HCT116 (cell line): ENCODE measurements around the gene SLC25A43. TPM values are rescaled to one million over a fixed set of nuclear protein-coding genes. Genes with fewer than 3 reads are reported as not detected.

Experiments
- ATAC-seq: fragments of 200-7000 bp; cut with Tn5 transposase; 2 replicates; pipeline ENCODE4 v1.9.1; 2020; ENCODE audit warnings: mild to moderate bottlenecking, moderate library complexity
- BruUV-seq: library from RNA; stranded (reverse); fragments of 400-500 nt; replicated peaks from 2 replicates; lab custom pipeline; 2021; lab: Mats Ljungman, UMichigan
- CTCF ChIA-PET: fragments of 300-600 bp; sonication (Branson Sonifier 250); formaldehyde crosslinking; loops from one replicate; lab custom pipeline; 2021; ENCODE audit warnings: antibody characterized with exemption; lab: Charles Lee
- POLR2A ChIA-PET: fragments of 300-600, 350-600 bp; sonication (Branson Sonifier 250); formaldehyde crosslinking; loops from one replicate; lab custom pipeline; 2021; ENCODE audit warnings: antibody characterized with exemption; lab: Charles Lee
- RAD21 ChIA-PET, 2 experiments: fragments of 300-600 bp; sonication (Branson Sonifier 250); formaldehyde crosslinking; loops; one replicate each; lab custom pipeline; 2023; ENCODE audit warnings: low total read pairs in 2 of 2; ENCODE audit not compliant: uncharacterized antibody in 2 of 2, unreplicated experiment in 2 of 2, low non-redundant PET in 1 of 2; lab: Charles Lee
- DNase-seq: peaks from one replicate; pipeline ENCODE4 v3.0.0-alpha.2; 2010; ENCODE audit warnings: low read depth, low spot score
- H2AFZ ChIP-seq: fragments of 200-600 bp; shearing (Covaris generic), sonication (generic); 2 replicates; pipeline ENCODE4 v1.6.1; 2017; ENCODE audit warnings: low read depth, mixed run types, mixed read lengths, antibody characterized with exemption, low read length; ENCODE audit not compliant: poor library complexity, severe bottlenecking
- H3K27ac ChIP-seq: 2 replicates; pipeline ENCODE4 v1.5.1; 2012; ENCODE audit warnings: low read depth, low read length
- H3K27me3 ChIP-seq: fragments of 200-600 bp; sonication (generic); 2 replicates; pipeline ENCODE4 v1.6.1; 2016; ENCODE audit warnings: mixed run types, low read length, mixed read lengths; ENCODE audit not compliant: insufficient read depth
- H3K36me3 ChIP-seq, 2 experiments: fragments of 200-500 bp in 1 of 2; fragments of 200-600 bp in 1 of 2; sonication (Bioruptor generic) in 1 of 2; sonication (generic) in 1 of 2; 2 replicates each; pipeline versions ENCODE4 v1.5.1 to v1.6.1; 2014 to 2016; ENCODE audit warnings: low read length in 2 of 2, inconsistent platforms in 1 of 2, mixed read lengths in 1 of 2, mixed run types in 1 of 2; ENCODE audit not compliant: insufficient read depth in 2 of 2, control insufficient read depth in 1 of 2
- H3K4me1 ChIP-seq, 2 experiments: fragments of 200-600 bp in 1 of 2; sonication (generic) in 1 of 2; 2 replicates each; pipeline versions ENCODE4 v1.5.1 to v1.6.1; 2012 to 2017; ENCODE audit warnings: low read length in 2 of 2, inconsistent platforms in 1 of 2, mild to moderate bottlenecking in 1 of 2, mixed read lengths in 1 of 2, mixed run types in 1 of 2, moderate library complexity in 1 of 2; ENCODE audit not compliant: insufficient read depth in 2 of 2, control insufficient read depth in 1 of 2
- H3K4me2 ChIP-seq: fragments of 200-600 bp; sonication (generic); 2 replicates; pipeline ENCODE4 v1.6.1; 2017; ENCODE audit warnings: mixed run types, low read length, mixed read lengths
- H3K4me3 ChIP-seq, 2 experiments: fragments of 200-600 bp in 1 of 2; sonication (generic) in 1 of 2; replicated peaks in 1 of 2; 2 replicates each; pipeline ENCODE4 v1.5.1; 2011 to 2016; ENCODE audit warnings: low read length in 2 of 2, control low read depth in 1 of 2, low read depth in 1 of 2, mild to moderate bottlenecking in 1 of 2, mixed read lengths in 1 of 2, mixed run types in 1 of 2
- H3K79me2 ChIP-seq: fragments of 200-600 bp; sonication (generic); 2 replicates; pipeline ENCODE4 v1.6.1; 2017; ENCODE audit warnings: mild to moderate bottlenecking, mixed run types, low read length, moderate library complexity, mixed read lengths; ENCODE audit not compliant: insufficient read depth
- H3K9ac ChIP-seq: fragments of 200-600 bp; sonication (generic); 2 replicates; pipeline ENCODE4 v1.6.1; 2016; ENCODE audit warnings: low read length, mixed read lengths
- H3K9me2 ChIP-seq: fragments of 200-600 bp; sonication (generic), shearing (Covaris generic); 2 replicates; pipeline ENCODE4 v1.6.1; 2017; ENCODE audit warnings: mixed run types, mild to moderate bottlenecking, moderate library complexity; ENCODE audit not compliant: insufficient read depth
- H3K9me3 ChIP-seq, 2 experiments: fragments of 200-500 bp in 1 of 2; fragments of 200-600 bp in 1 of 2; sonication (Bioruptor generic) in 1 of 2; sonication (generic) in 1 of 2; 2 replicates each; pipeline ENCODE4 v1.6.1; 2014 to 2017; ENCODE audit warnings: low read length in 2 of 2, mixed read lengths in 2 of 2, inconsistent platforms in 1 of 2, low read depth in 1 of 2, mild to moderate bottlenecking in 1 of 2, mixed run types in 1 of 2, moderate library complexity in 1 of 2; ENCODE audit not compliant: control insufficient read depth in 1 of 2, insufficient read depth in 1 of 2
- H4K20me1 ChIP-seq: fragments of 200-600 bp; sonication (generic), shearing (Covaris generic); 2 replicates; pipeline ENCODE4 v1.6.1; 2017; ENCODE audit warnings: mixed run types, mild to moderate bottlenecking, moderate library complexity; ENCODE audit not compliant: insufficient read depth
- ATF3 ChIP-seq: IDR thresholded peaks from 2 replicates; pipeline ENCODE4 v1.6.1; 2012
- CBX3 ChIP-seq: IDR thresholded peaks from 2 replicates; pipeline ENCODE4 v1.6.1; 2012; ENCODE audit warnings: low read depth
- CEBPB ChIP-seq: IDR thresholded peaks from 2 replicates; pipeline ENCODE4 v1.6.1; 2012; ENCODE audit warnings: low read depth
- CTCF ChIP-seq, 3 experiments: fragments of 200-600 bp in 1 of 3; sonication (generic) in 1 of 3; IDR thresholded peaks in 2 of 3; conservative IDR thresholded peaks in 1 of 3; 2 replicates each; pipeline ENCODE4 v1.5.1; 2012 to 2017; ENCODE audit warnings: low read depth in 2 of 3, low read length in 2 of 3, antibody characterized with exemption in 1 of 3, borderline replicate concordance in 1 of 3, control low read depth in 1 of 3, mild to moderate bottlenecking in 1 of 3, mixed read lengths in 1 of 3, mixed run types in 1 of 3, moderate library complexity in 1 of 3; ENCODE audit not compliant: insufficient read depth in 1 of 3
- EGR1 ChIP-seq: IDR thresholded peaks from 2 replicates; pipeline ENCODE4 v1.6.1; 2012; ENCODE audit warnings: low read depth
- ELF1 ChIP-seq: IDR thresholded peaks from 2 replicates; pipeline ENCODE4 v1.6.1; 2012; ENCODE audit warnings: low read depth, borderline replicate concordance
- EZH2 ChIP-seq: fragments of 200-600 bp; sonication (generic); IDR thresholded peaks from 2 replicates; pipeline ENCODE4 v1.6.1; 2017; ENCODE audit warnings: antibody characterized with exemption, mixed run types
- EZH2phosphoT487 ChIP-seq: fragments of 200-600 bp; IDR thresholded peaks from 2 replicates; pipeline ENCODE4 v1.6.1; 2018; ENCODE audit warnings: antibody characterized with exemption, borderline replicate concordance
- FOSL1 ChIP-seq: IDR thresholded peaks from 2 replicates; pipeline ENCODE4 v1.6.1; 2012; ENCODE audit warnings: low read depth
- JUND ChIP-seq: IDR thresholded peaks from 2 replicates; pipeline ENCODE4 v1.6.1; 2012
- POLR2AphosphoS5 ChIP-seq: IDR thresholded peaks from 2 replicates; pipeline ENCODE4 v1.6.1; 2011; ENCODE audit warnings: mild to moderate bottlenecking, low read depth, low read length, moderate library complexity
- RAD21 ChIP-seq: IDR thresholded peaks from 2 replicates; pipeline ENCODE4 v1.6.1; 2012; ENCODE audit warnings: low read depth, mild to moderate bottlenecking
- SIN3A ChIP-seq: IDR thresholded peaks from 2 replicates; pipeline ENCODE4 v1.6.1; 2012; ENCODE audit warnings: low read depth
- SP1 ChIP-seq: IDR thresholded peaks from 2 replicates; pipeline ENCODE4 v1.6.1; 2012; ENCODE audit warnings: low read depth
- SRF ChIP-seq: IDR thresholded peaks from 2 replicates; pipeline ENCODE4 v1.6.1; 2012; ENCODE audit warnings: low read depth
- TCF7L2 ChIP-seq: IDR thresholded peaks from 2 replicates; pipeline ENCODE4 v1.7.0; 2011; ENCODE audit warnings: borderline replicate concordance, inconsistent platforms; ENCODE audit not compliant: insufficient read depth, insufficient read length; ENCODE audit errors: extremely low read depth
- YY1 ChIP-seq: IDR thresholded peaks from 2 replicates; pipeline ENCODE4 v1.6.1; 2011; ENCODE audit warnings: low read length, low read depth, moderate library complexity, mild to moderate bottlenecking; ENCODE audit not compliant: insufficient replicate concordance; ENCODE audit errors: extremely low read depth
- ZFX ChIP-seq: fragments of 450-650 bp; IDR thresholded peaks from 2 replicates; pipeline ENCODE4 v1.6.1; 2017
- intact Hi-C: fragments of 100-400 bp; cut with micrococcal nuclease; formaldehyde crosslinking; loops from 2 replicates; pipeline ENCODE4 v1.10.0; 2022
- total RNA-seq: library from RNA; stranded (reverse); gene quantifications from one replicate; pipeline ENCODE4 v1.2.1, GENCODE V29; 2021; ENCODE audit not compliant: unreplicated experiment
- TF ChIP-seq, protein P1 (sequence below): IDR thresholded peaks from 2 replicates; pipeline ENCODE4 v1.6.1; 2012; ENCODE audit warnings: low read depth
- TF ChIP-seq, protein P2 (sequence below): IDR thresholded peaks from 2 replicates; pipeline ENCODE4 v1.6.1; 2011; ENCODE audit warnings: mild to moderate bottlenecking, low read length, moderate library complexity; ENCODE audit not compliant: insufficient replicate concordance; ENCODE audit errors: extremely low read depth

SLC25A43 gene
- total RNA-seq, 1 experiment from 2014 or later, result 14.1 TPM

- RAD21 ChIA-PET, result no interaction called here
- intact Hi-C loops, result no loop called here
- no peak for ATAC-seq
Measured at GRCh38 chrX:119453202-119453601, 54.1 kb downstream of the SLC25A43 start.

More at GRCh38 chrX:119453202-119453601, 54.1 kb downstream of the SLC25A43 start:
- ChIA-PET POLR2A (no interaction called here), CTCF (no interaction called here)
- Histone ChIP-seq H3K4me3 (no peak overlapping the region), H4K20me1 (no peaks in the 10 kb centered on the region), H3K27ac (no peak overlapping the region), H3K9ac (no peak overlapping the region), H3K4me1 (no peaks in the 10 kb centered on the region), H3K9me3 (no peaks in the 10 kb centered on the region), H3K4me2 (no peak overlapping the region), H3K36me3 (no peaks in the 10 kb centered on the region), H2AFZ (no peak overlapping the region), H3K9me2 (no peaks in the 10 kb centered on the region), H3K27me3 (no peaks in the 10 kb centered on the region), H3K79me2 (no peaks in the 10 kb centered on the region)
- BruUV-seq, result no TSS peak
- DNase-seq, result no peak
- TF ChIP-seq EGR1 (no peak), JUND (no peak), RAD21 (no peak), EZH2 (no peak), CEBPB (no peak), CTCF (IDR thresholded peaks at IDR 0.05 in 2 of 3, conservative IDR thresholded peaks at IDR 0.05 in 1 of 3; ENCODE audit: borderline replicate concordance in 1 of 3, insufficient read depth in 1 of 3, low read depth in 2 of 3, low read length in 2 of 3) (no peak), YY1 (no peak), TCF7L2 (no peak), ZFX (no peak), ATF3 (no peak), SRF (no peak), POLR2AphosphoS5 (no peak), CBX3 (no peak), SP1 (no peak), ELF1 (no peak), SIN3A (no peak), EZH2phosphoT487 (no peak), FOSL1 (no peak)
- TF ChIP-seq, protein P1, sequence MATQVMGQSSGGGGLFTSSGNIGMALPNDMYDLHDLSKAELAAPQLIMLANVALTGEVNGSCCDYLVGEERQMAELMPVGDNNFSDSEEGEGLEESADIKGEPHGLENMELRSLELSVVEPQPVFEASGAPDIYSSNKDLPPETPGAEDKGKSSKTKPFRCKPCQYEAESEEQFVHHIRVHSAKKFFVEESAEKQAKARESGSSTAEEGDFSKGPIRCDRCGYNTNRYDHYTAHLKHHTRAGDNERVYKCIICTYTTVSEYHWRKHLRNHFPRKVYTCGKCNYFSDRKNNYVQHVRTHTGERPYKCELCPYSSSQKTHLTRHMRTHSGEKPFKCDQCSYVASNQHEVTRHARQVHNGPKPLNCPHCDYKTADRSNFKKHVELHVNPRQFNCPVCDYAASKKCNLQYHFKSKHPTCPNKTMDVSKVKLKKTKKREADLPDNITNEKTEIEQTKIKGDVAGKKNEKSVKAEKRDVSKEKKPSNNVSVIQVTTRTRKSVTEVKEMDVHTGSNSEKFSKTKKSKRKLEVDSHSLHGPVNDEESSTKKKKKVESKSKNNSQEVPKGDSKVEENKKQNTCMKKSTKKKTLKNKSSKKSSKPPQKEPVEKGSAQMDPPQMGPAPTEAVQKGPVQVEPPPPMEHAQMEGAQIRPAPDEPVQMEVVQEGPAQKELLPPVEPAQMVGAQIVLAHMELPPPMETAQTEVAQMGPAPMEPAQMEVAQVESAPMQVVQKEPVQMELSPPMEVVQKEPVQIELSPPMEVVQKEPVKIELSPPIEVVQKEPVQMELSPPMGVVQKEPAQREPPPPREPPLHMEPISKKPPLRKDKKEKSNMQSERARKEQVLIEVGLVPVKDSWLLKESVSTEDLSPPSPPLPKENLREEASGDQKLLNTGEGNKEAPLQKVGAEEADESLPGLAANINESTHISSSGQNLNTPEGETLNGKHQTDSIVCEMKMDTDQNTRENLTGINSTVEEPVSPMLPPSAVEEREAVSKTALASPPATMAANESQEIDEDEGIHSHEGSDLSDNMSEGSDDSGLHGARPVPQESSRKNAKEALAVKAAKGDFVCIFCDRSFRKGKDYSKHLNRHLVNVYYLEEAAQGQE, result no peak
- TF ChIP-seq, protein P2, sequence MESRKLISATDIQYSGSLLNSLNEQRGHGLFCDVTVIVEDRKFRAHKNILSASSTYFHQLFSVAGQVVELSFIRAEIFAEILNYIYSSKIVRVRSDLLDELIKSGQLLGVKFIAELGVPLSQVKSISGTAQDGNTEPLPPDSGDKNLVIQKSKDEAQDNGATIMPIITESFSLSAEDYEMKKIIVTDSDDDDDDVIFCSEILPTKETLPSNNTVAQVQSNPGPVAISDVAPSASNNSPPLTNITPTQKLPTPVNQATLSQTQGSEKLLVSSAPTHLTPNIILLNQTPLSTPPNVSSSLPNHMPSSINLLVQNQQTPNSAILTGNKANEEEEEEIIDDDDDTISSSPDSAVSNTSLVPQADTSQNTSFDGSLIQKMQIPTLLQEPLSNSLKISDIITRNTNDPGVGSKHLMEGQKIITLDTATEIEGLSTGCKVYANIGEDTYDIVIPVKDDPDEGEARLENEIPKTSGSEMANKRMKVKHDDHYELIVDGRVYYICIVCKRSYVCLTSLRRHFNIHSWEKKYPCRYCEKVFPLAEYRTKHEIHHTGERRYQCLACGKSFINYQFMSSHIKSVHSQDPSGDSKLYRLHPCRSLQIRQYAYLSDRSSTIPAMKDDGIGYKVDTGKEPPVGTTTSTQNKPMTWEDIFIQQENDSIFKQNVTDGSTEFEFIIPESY, result no peak
